DOHH2 (cell line): ENCODE data around the gene ZFYVE1.

ENCODE experiments used
- H3F3A ChIP-seq: fragments of 200-600 bp; sonication (generic), shearing (Covaris generic); 2 replicates; pipeline ENCODE4 v1.6.0; 2016; ENCODE audit warnings: antibody characterized with exemption, mild to moderate bottlenecking; ENCODE audit not compliant: control insufficient read depth, insufficient read depth
- H3K27ac ChIP-seq: fragments of 200-600 bp; sonication (generic); 2 replicates; pipeline ENCODE4 v1.5.1; 2014; ENCODE audit warnings: low read depth, mild to moderate bottlenecking, low read length, moderate library complexity
- H3K27me3 ChIP-seq: fragments of 200-600 bp; sonication (generic); 2 replicates; pipeline ENCODE4 v1.6.1; 2014; ENCODE audit warnings: mild to moderate bottlenecking, low read length, mixed read lengths; ENCODE audit not compliant: control insufficient read depth
- H3K36me3 ChIP-seq: fragments of 200-600 bp; sonication (generic); 2 replicates; pipeline ENCODE4 v1.6.1; 2014; ENCODE audit warnings: mild to moderate bottlenecking, low read length, moderate library complexity, mixed read lengths; ENCODE audit not compliant: control insufficient read depth
- H3K4me1 ChIP-seq: fragments of 200-600 bp; sonication (generic); 2 replicates; pipeline ENCODE4 v1.6.1; 2014; ENCODE audit warnings: mild to moderate bottlenecking, low read length, mixed read lengths; ENCODE audit not compliant: control insufficient read depth
- H3K4me2 ChIP-seq: fragments of 200-600 bp; sonication (generic); 2 replicates; pipeline ENCODE4 v1.6.0; 2014; ENCODE audit warnings: mild to moderate bottlenecking, low read length, moderate library complexity
- H3K4me3 ChIP-seq: fragments of 200-600 bp; sonication (generic); 2 replicates; pipeline ENCODE4 v1.5.1; 2014; ENCODE audit warnings: mild to moderate bottlenecking, low read length, mixed read lengths
- H3K79me2 ChIP-seq: fragments of 200-600 bp; sonication (generic); 2 replicates; pipeline ENCODE4 v1.6.1; 2014; ENCODE audit warnings: mild to moderate bottlenecking, low read length, mixed read lengths; ENCODE audit not compliant: control insufficient read depth
- H3K9me2 ChIP-seq: fragments of 200-600 bp; sonication (generic); replicated peaks from 2 replicates; pipeline ENCODE4 v1.6.1; 2014; ENCODE audit warnings: mild to moderate bottlenecking, low read length, mixed read lengths; ENCODE audit not compliant: control insufficient read depth
- H3K9me3 ChIP-seq: fragments of 200-600 bp; sonication (generic); 2 replicates; pipeline ENCODE4 v1.6.1; 2014; ENCODE audit warnings: antibody characterized with exemption, low read length, mixed read lengths; ENCODE audit not compliant: control insufficient read depth, insufficient read depth
- H4K20me1 ChIP-seq: fragments of 200-600 bp; sonication (generic); 2 replicates; pipeline ENCODE4 v1.6.0; 2014; ENCODE audit warnings: low read depth, mild to moderate bottlenecking, antibody characterized with exemption, low read length, moderate library complexity; ENCODE audit not compliant: control insufficient read depth, insufficient read depth
- CTCF ChIP-seq: fragments of 200-600 bp; sonication (generic); IDR thresholded peaks from one replicate; pipeline ENCODE4 v1.5.1; 2014; ENCODE audit warnings: antibody characterized with exemption, mild to moderate bottlenecking, low read depth, low read length; ENCODE audit not compliant: poor library complexity, severe bottlenecking
- EZH2phosphoT487 ChIP-seq: fragments of 200-600 bp; sonication (generic); IDR thresholded peaks from 2 replicates; pipeline ENCODE4 v1.6.1; 2017; ENCODE audit warnings: borderline replicate concordance, mild to moderate bottlenecking, antibody characterized with exemption, low read length, moderate library complexity, mixed read lengths

Gene ZFYVE1

DNA sequence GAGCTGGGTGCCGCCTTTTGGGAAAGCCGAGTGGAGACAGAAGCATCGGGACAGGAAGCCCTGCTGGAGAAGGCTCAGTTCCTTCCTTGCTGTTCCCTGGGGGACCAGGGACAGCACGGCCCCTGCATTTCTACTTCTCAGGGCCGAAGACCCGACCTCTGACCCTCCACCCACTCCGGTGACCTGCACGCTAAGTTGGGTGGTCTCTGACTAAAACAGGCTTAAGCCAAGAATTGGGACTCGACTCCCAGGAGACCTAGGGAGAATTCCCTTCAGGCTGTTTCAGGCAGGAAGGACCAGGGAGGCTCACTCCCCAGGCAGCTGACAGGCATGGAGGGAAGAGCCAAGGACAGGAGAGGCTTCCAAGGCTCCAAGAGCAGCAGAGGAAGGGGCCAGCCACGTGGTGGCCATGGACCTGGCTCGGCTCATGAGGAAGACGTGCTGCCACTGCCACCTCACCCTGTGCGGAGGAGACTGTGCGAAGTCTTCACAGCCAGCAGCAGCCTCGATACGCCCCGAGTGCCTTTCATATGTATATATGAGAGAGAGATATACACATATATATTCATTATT is 56.8 kb downstream of the ZFYVE1 start:
- Histone ChIP-seq H3K36me3 (no peaks in the 10 kb centered on the region), H4K20me1 (no peaks in the 10 kb centered on the region), H3K4me3 (no peak overlapping the region), H3K9me3 (no peaks in the 10 kb centered on the region), H3K4me1 (no peaks in the 10 kb centered on the region), H3K9me2 (no peaks in the 10 kb centered on the region), H3K4me2 (no peak overlapping the region), H3K27me3 (no peaks in the 10 kb centered on the region), H3K27ac (no peak overlapping the region), H3F3A (no peaks in the 10 kb centered on the region), H3K79me2 (no peaks in the 10 kb centered on the region)
- no peak for TF ChIP-seq EZH2phosphoT487
- TF ChIP-seq CTCF: no peak

DNA sequence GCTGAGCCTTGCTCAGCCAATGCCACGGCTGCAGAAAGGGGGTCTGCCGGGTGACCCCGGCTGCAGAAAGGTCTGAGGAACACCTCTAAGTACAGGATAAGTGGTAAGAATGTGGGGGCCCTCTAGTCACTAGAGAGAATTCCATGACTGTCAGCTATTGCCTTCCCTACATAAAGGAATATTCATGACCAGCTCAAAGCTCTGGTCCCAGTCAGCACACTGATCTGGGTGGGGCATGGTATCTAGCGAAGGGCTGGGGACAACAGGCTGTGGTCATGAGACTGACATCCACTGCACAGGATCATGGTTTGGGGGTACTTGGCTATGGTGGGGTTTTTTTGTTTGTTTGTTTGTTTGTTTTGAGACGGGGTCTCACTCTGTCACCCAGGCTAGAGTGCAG is 58.6 kb downstream of the ZFYVE1 start:
- H3K27me3 ChIP-seq: no peaks in the 10 kb centered on the region
- no peak overlapping the region for H3K4me2 ChIP-seq
- no peaks in the 10 kb centered on the region for H3K79me2 ChIP-seq
- no peaks in the 10 kb centered on the region for H3K36me3 ChIP-seq
- H3K9me2 ChIP-seq: no peaks in the 10 kb centered on the region
- no peaks in the 10 kb centered on the region for H4K20me1 ChIP-seq
- H3K9me3 ChIP-seq: no peaks in the 10 kb centered on the region
- TF ChIP-seq EZH2phosphoT487 (no peak), CTCF (no peak)
- no peaks in the 10 kb centered on the region for H3F3A ChIP-seq
- no peak overlapping the region for H3K27ac ChIP-seq
- H3K4me3 ChIP-seq: no peak overlapping the region
- no peaks in the 10 kb centered on the region for H3K4me1 ChIP-seq

- H3K36me3 ChIP-seq: peaks cover 4% of the 10 kb centered on the region
- no peak overlapping the region for H3K27ac ChIP-seq
- no peak for TF ChIP-seq CTCF
- TF ChIP-seq EZH2phosphoT487: no peak
These were observed 60.9 kb downstream of the ZFYVE1 start for GRCh38 chr14:72966038-72966437.

More at GRCh38 chr14:72966038-72966437, 60.9 kb downstream of the ZFYVE1 start:
- H3K9me2 ChIP-seq: no peaks in the 10 kb centered on the region
- H3K4me3 ChIP-seq: no peak overlapping the region
- H3K9me3 ChIP-seq: no peaks in the 10 kb centered on the region
- H3K27me3 ChIP-seq: no peaks in the 10 kb centered on the region
- no peaks in the 10 kb centered on the region for H3K79me2 ChIP-seq
- H3F3A ChIP-seq: no peaks in the 10 kb centered on the region
- H3K4me1 ChIP-seq: no peaks in the 10 kb centered on the region
- no peak overlapping the region for H3K4me2 ChIP-seq
- no peaks in the 10 kb centered on the region for H4K20me1 ChIP-seq
